Prostate gland (tissue), 2 donors: ENCODE data around the gene ARHGEF2. TPM values are rescaled to one million over a fixed set of nuclear protein-coding genes. Genes with fewer than 3 reads are reported as not detected.

Experiments used
- DNase-seq: peaks from one replicate; pipeline ENCODE4 v3.0.0-alpha.2; 2019; ENCODE audit warnings: low spot score
- H3K27ac ChIP-seq, 2 donors: fragments of 200-600 bp; sonication (generic); 2 replicates each; pipeline ENCODE4 v1.5.1; 2017 to 2019
- H3K27me3 ChIP-seq: fragments of 200-600 bp; sonication (generic); replicated peaks from 2 replicates; pipeline ENCODE4 v1.5.1; 2019; ENCODE audit not compliant: insufficient read depth
- H3K36me3 ChIP-seq, 2 donors: fragments of 200-600 bp; sonication (generic); 1 replicate in 1 of 2; 2 replicates in 1 of 2; pipeline versions ENCODE4 v1.5.1 to v1.8.1; 2017 to 2019
- H3K4me1 ChIP-seq: fragments of 200-600 bp; sonication (generic); replicated peaks from 2 replicates; pipeline ENCODE4 v1.5.1; 2019
- H3K4me3 ChIP-seq, 2 donors: fragments of 200-600 bp; sonication (generic); 2 replicates each; pipeline ENCODE4 v1.5.1; 2017 to 2019
- H3K9me3 ChIP-seq: fragments of 200-600 bp; sonication (generic); 2 replicates; pipeline ENCODE4 v1.5.1; 2017
- CTCF ChIP-seq, 4 experiments: fragments of 200-600 bp in 2 of 4; fragments of 450-650 bp in 2 of 4; sonication (generic) in 2 of 4; IDR thresholded peaks; 1 replicate in 3 of 4; 2 replicates in 1 of 4; pipeline ENCODE4 v1.5.1; 2016 to 2019; ENCODE audit warnings: antibody characterized with exemption in 4 of 4, mild to moderate bottlenecking in 2 of 4, moderate library complexity in 2 of 4
- POLR2A ChIP-seq: fragments of 450-650 bp; IDR thresholded peaks from one replicate; pipeline ENCODE4 v1.6.1; 2016; ENCODE audit warnings: antibody characterized with exemption, mild to moderate bottlenecking
- POLR2AphosphoS5 ChIP-seq: sonication (generic); formaldehyde crosslinking; IDR thresholded peaks from one replicate; pipeline ENCODE4 v1.6.1; 2017; ENCODE audit warnings: antibody characterized with exemption
- WGBS: methylation state at CpG from one replicate; pipeline ENCODE4 v1.1.5; 2018; 5-methylcytosine and 5-hydroxymethylcytosine counted together
- intact Hi-C: fragments of 100-400 bp; cut with DNase I; formaldehyde crosslinking; loops from one replicate; pipeline ENCODE4 v1.14.2; 2022
- total RNA-seq, 2 donors: library from RNA; depleted of rRNA; stranded (reverse); fragments of >200 nt; gene quantifications; one replicate each; pipeline ENCODE4 v1.1.0, GENCODE V29; 2016

Gene ARHGEF2
- total RNA-seq, 2 donors from 2014 or later = 35.8 to 66.2 TPM

- H3K4me1 ChIP-seq = no peaks in the 10 kb centered on the region
- intact Hi-C loops = loop anchor here (5.0 to 10.0 kb wide), 2 partner anchors 53 to 155 kb away; partner anchors contain the start of genes GON4L and SYT11
- no peak overlapping the region for H3K4me3 ChIP-seq
- no peaks in the 10 kb centered on the region for H3K9me3 ChIP-seq
- peak overlapping the region; percentile 89 to 93 for H3K27ac ChIP-seq
- H3K36me3 ChIP-seq = peaks cover 6 to 8% of the 10 kb centered on the region in 2 donors
- 37% methylated on average over 4 of the region's 4 CpGs for WGBS
- DNase-seq = peak; percentile 49
- TF ChIP-seq POLR2AphosphoS5 (peak; percentile 56), CTCF (IDR thresholded peaks at IDR 0.05) (no peak), POLR2A (no peak)
- no peaks in the 10 kb centered on the region for H3K27me3 ChIP-seq
These were observed 68.5 kb downstream of the ARHGEF2 start for GRCh38 chr1:155909894-155910293.

GRCh38 chr1:155904261-155904660 is 74.1 kb downstream of the ARHGEF2 start:
- no peak for DNase-seq
- H3K27me3 ChIP-seq = no peaks in the 10 kb centered on the region
- TF ChIP-seq POLR2A = no peak
- no peak for TF ChIP-seq CTCF (IDR thresholded peaks at IDR 0.05)
- TF ChIP-seq POLR2AphosphoS5 = no peak
- no peak overlapping the region for H3K4me3 ChIP-seq
- intact Hi-C loops = no loop called here
- no peaks in the 10 kb centered on the region for H3K4me1 ChIP-seq
- H3K36me3 ChIP-seq = peaks cover 12 to 34% of the 10 kb centered on the region in 2 donors
- H3K9me3 ChIP-seq = no peaks in the 10 kb centered on the region
- 91% methylated on average over 12 of the region's 12 CpGs for WGBS
- H3K27ac ChIP-seq = no peak overlapping the region

- Histone ChIP-seq H3K9me3 (no peaks in the 10 kb centered on the region), H3K27ac (no peak overlapping the region), H3K36me3 (peaks cover 12 to 31% of the 10 kb centered on the region in 2 donors), H3K4me3 (no peak overlapping the region), H3K27me3 (no peaks in the 10 kb centered on the region), H3K4me1 (no peaks in the 10 kb centered on the region)
- intact Hi-C loops = no loop called here
- WGBS = 82% methylated on average over 4 of the region's 4 CpGs
- no peak for DNase-seq
- TF ChIP-seq POLR2AphosphoS5 (no peak), CTCF (IDR thresholded peaks at IDR 0.05) (no peak), POLR2A (no peak)
These were observed 78.2 kb downstream of the ARHGEF2 start for GRCh38 chr1:155900161-155900560.

- intact Hi-C loops = no loop called here
- WGBS = 95% methylated on average over 2 of the region's 2 CpGs
- H3K4me3 ChIP-seq = no peak overlapping the region
- no peaks in the 10 kb centered on the region for H3K27me3 ChIP-seq
- DNase-seq = no peak
- TF ChIP-seq CTCF (IDR thresholded peaks at IDR 0.05) = no peak
- TF ChIP-seq POLR2AphosphoS5 = no peak
- no peak for TF ChIP-seq POLR2A
- no peaks in the 10 kb centered on the region for H3K4me1 ChIP-seq
- H3K9me3 ChIP-seq = no peaks in the 10 kb centered on the region
- H3K36me3 ChIP-seq = peaks cover 11 to 26% of the 10 kb centered on the region in 2 donors
- H3K27ac ChIP-seq = no peak overlapping the region
These were observed 78.7 kb downstream of the ARHGEF2 start for GRCh38 chr1:155899683-155900082.

- peaks cover 3 to 18% of the 10 kb centered on the region in 2 donors for H3K36me3 ChIP-seq
- TF ChIP-seq POLR2AphosphoS5 (no peak), CTCF (IDR thresholded peaks at IDR 0.05) (no peak), POLR2A (no peak)
These were observed 79.5 kb downstream of the ARHGEF2 start for GRCh38 chr1:155898888-155899287.

More at GRCh38 chr1:155898888-155899287, 79.5 kb downstream of the ARHGEF2 start:
- Histone ChIP-seq H3K9me3 (no peaks in the 10 kb centered on the region), H3K4me3 (no peak overlapping the region), H3K27me3 (no peaks in the 10 kb centered on the region), H3K27ac (no peak overlapping the region), H3K4me1 (no peaks in the 10 kb centered on the region)
- no peak for DNase-seq
- intact Hi-C loops = no loop called here
- 50% methylated on average over 2 of the region's 2 CpGs for WGBS
